DMS153 treated with DMSO at 0.1 percent for 48 hours (cell line): ENCODE data around the gene RGS6.

Source experiments
- DNase-seq: peaks from one replicate; lab custom pipeline; 2025; ENCODE audit not compliant: unreplicated experiment; lab: John Stamatoyannopoulos, UW

The RGS6 gene

DNA sequence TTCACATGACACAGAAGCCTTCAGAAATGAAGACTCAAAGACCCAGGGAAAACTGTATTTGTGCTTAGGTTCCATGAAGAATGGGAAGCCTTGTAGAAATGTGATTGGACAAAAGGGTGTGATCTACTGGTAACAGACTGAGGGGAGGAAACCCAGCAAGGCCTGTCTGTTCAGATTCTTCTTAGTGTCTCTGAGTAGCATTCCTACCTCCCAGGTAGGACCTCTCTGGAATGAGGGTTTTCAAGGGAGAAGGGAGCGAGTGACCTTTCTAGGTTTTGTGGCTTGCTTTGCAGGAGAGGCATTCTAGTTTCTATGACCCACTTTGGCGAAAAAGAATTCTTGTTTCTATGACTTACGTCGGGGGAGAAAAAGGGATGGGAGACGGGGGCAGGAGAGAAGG lies 560.0 kb downstream of the RGS6 start:
- DNase-seq, result no peak

DNA sequence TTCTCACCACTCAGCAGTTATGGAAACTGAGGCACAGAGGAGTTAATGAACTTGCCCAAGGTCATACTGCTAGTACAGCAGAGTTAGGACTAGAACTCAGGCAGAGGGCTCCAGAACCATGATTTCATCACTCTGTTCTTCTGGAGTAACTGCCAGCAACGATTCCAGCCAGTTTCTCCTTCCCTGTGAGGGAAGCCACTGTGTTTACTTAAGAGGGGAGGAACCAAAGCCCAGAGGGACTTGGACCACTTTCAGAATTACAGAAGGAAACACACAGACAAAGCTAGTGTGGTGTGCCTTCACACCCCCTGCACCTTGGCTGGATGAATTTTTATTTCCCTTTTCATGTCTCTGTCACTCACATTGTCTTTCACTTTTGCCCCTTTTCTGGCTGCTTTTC lies 563.4 kb downstream of the RGS6 start:
- DNase-seq, result no peak

- no peak for DNase-seq
Observed at GRCh38 chr14:72498646-72499045, 566.4 kb downstream of the RGS6 start.

- no peak for DNase-seq
Observed at GRCh38 chr14:72499746-72500145, 567.5 kb downstream of the RGS6 start.

GRCh38 chr14:72500234-72500838 lies 568.1 kb downstream of the RGS6 start:
- no peak for DNase-seq

DNA sequence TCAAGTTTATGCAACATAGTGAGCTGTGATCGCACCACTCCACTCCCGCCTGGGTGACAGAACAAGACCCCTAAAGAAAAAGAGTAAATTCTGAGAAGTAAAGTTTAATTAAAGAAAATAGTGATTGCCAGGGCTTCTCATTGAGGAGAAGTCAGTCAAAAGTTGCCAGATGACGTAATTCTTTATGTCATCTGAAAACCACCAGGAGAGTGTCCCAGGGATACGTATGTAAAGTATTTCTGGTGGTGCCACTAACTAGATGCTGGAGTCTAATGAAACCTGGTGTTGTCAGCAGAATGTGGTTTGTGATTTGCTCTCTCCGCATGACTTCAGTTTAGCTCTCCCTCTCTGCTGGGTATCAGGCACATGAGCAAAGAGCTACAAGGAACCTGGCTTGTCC lies 569.2 kb downstream of the RGS6 start:
- no peak for DNase-seq

DNA sequence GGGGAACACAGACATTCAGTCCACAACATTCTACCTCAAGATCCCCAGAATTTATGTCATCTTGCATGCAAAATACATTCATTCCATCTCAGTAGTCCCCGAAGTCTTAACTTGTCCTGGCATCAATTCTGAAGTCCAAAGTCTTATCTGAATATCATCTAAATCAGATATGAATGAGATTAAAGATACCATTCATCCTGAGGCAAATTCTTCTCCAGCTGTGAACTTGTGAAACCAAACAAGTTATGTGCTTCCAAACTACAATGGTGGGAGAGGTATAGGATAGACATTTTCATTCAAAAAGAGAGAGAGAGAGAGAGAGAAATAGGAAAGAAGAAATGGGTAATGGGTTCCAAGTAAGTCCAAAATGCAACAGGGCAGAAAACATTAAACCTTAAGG lies 571.0 kb downstream of the RGS6 start:
- DNase-seq, result no peak

- no peak for DNase-seq
Observed at GRCh38 chr14:72503696-72504368, 571.6 kb downstream of the RGS6 start.

- no peak for DNase-seq
Observed at GRCh38 chr14:72510566-72510965, 578.3 kb downstream of the RGS6 start.

GRCh38 chr14:72512281-72512680 lies 580.1 kb downstream of the RGS6 start:
- DNase-seq, result no peak

- no peak for DNase-seq
Observed at GRCh38 chr14:72512925-72513324, 580.7 kb downstream of the RGS6 start.

- no peak for DNase-seq
Observed at GRCh38 chr14:72513346-72513745, 581.1 kb downstream of the RGS6 start.

DNA sequence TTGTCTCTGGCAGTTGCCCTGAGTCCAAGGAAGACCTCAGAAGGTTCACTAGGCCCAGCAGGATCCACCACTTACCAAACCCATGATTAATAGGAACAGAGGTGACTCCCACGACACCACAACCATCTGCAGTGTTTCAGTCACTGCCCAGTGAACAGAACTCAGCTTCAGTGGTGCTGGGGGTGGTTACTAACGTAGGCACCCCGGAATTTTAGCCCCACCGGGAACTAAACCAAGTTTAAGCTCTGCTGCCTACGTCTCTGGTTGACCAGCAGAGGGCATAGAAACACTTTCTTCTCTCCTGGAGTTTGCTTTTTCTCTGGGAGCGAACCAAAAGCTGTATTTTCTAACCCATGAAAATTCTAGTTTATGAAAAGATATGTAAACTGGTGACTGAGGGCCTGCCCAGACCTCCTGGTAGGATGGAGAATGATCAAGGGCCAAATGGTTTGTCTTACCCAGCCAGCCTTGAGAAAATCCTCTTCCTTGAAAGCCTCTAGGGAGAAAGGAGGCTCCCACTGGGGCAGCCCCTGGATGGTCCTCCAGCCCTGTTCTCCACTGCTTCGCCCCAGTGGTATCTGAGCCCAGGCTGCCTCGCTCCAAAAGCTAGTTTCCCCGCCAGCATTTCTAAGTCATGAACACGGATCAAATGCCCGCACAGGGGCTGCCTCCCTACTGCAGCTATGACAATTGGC lies 581.9 kb downstream of the RGS6 start:
- no peak for DNase-seq

GRCh38 chr14:72514660-72515025 lies 582.4 kb downstream of the RGS6 start:
- no peak for DNase-seq

- DNase-seq, result no peak
Observed at GRCh38 chr14:72515779-72516770, 583.8 kb downstream of the RGS6 start.

GRCh38 chr14:72516936-72517700 lies 584.9 kb downstream of the RGS6 start:
- no peak for DNase-seq

GRCh38 chr14:72517736-72518135 lies 585.5 kb downstream of the RGS6 start:
- DNase-seq, result no peak

GRCh38 chr14:72518809-72519377 lies 586.7 kb downstream of the RGS6 start:
- no peak for DNase-seq

GRCh38 chr14:72519543-72519942 lies 587.3 kb downstream of the RGS6 start:
- no peak for DNase-seq

DNA sequence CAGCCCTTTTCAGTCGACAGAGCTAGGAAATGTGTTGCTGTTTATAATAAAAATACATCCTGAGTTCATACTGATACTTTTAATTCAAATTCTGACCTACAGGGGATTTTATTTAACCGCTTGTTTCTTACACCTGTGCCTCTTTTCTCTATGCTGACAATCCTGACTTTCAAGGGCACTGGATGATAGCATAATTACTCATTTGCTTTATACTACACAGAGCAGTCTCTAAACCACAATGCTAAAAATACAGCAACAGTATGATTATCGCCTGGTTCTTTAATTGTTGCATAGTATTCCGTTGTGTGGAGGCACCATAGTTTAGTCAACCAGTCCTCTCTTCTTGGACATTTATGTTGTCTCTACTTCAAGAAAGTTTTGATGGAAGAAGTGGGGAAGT lies 588.8 kb downstream of the RGS6 start:
- DNase-seq, result no peak
